ENCODE results near the gene RAB9B. TPM values are rescaled to one million over a fixed set of nuclear protein-coding genes. Genes with fewer than 3 reads are reported as not detected.

Gene RAB9B
- total and polyA plus RNA-seq, 2 experiments from 2014 or later: 2.2 to 3.6 TPM

- WGBS (ENCODE audit: low lambda C conversion rate, missing lambda C conversion rate): 70% methylated on average over 3 of the region's 3 CpGs
- H3K27ac ChIP-seq: no peak overlapping the region
- no peaks in the 10 kb centered on the region for H3K9me3 ChIP-seq (ENCODE audit: low read depth)
- no peaks in the 10 kb centered on the region for H3K79me2 ChIP-seq
- H3K27me3 ChIP-seq: no peaks in the 10 kb centered on the region
- DNase-seq (ENCODE audit: low spot score): no peak
- no peak for TF ChIP-seq CTCF (IDR thresholded peaks at IDR 0.05; ENCODE audit: poor library complexity)
- no peak for TF ChIP-seq EZH2phosphoT487 (IDR thresholded peaks at IDR 0.05; ENCODE audit: low read depth, severe bottlenecking, unreplicated experiment)
- TF ChIP-seq EZH2 (IDR thresholded peaks at IDR 0.05; ENCODE audit: borderline replicate concordance): no peak
- H2AFZ ChIP-seq: no peak overlapping the region
- no peaks in the 10 kb centered on the region for H3K36me3 ChIP-seq (replicated peaks; ENCODE audit: insufficient read depth, low read depth)
- H3K4me3 ChIP-seq: no peak overlapping the region
- H4K20me1 ChIP-seq (ENCODE audit: insufficient read depth, poor library complexity, severe bottlenecking): no peaks in the 10 kb centered on the region
- H3K4me2 ChIP-seq: no peak overlapping the region
- H3K4me1 ChIP-seq (ENCODE audit: insufficient read depth): no peaks in the 10 kb centered on the region
- no peaks in the 10 kb centered on the region for H3K9me2 ChIP-seq (replicated peaks; ENCODE audit: insufficient read depth)
These were observed 45.5 kb upstream of the RAB9B start for GRCh38 chrX:103877571-103877970.

- 52% methylated on average over 5 of the region's 5 CpGs for WGBS (ENCODE audit: low lambda C conversion rate, missing lambda C conversion rate)
- Histone ChIP-seq H3K9me3 (ENCODE audit: low read depth) (no peaks in the 10 kb centered on the region), H3K4me2 (peak overlapping the region; percentile 44), H3K9me2 (replicated peaks; ENCODE audit: insufficient read depth) (no peaks in the 10 kb centered on the region), H3K4me3 (no peak overlapping the region), H3K27me3 (no peaks in the 10 kb centered on the region), H2AFZ (no peak overlapping the region), H3K4me1 (ENCODE audit: insufficient read depth) (peaks cover 3% of the 10 kb centered on the region), H4K20me1 (ENCODE audit: insufficient read depth, poor library complexity, severe bottlenecking) (no peaks in the 10 kb centered on the region), H3K36me3 (replicated peaks; ENCODE audit: insufficient read depth, low read depth) (no peaks in the 10 kb centered on the region), H3K27ac (peak overlapping the region; percentile 14), H3K79me2 (no peaks in the 10 kb centered on the region)
- no peak for TF ChIP-seq EZH2phosphoT487 (IDR thresholded peaks at IDR 0.05; ENCODE audit: low read depth, severe bottlenecking, unreplicated experiment)
- TF ChIP-seq EZH2 (IDR thresholded peaks at IDR 0.05; ENCODE audit: borderline replicate concordance): no peak
- no peak for TF ChIP-seq CTCF (IDR thresholded peaks at IDR 0.05; ENCODE audit: poor library complexity)
- DNase-seq (ENCODE audit: low spot score): no peak
These were observed 33.0 kb upstream of the RAB9B start for GRCh38 chrX:103864886-103865534.

- WGBS (ENCODE audit: low lambda C conversion rate, missing lambda C conversion rate): 62% methylated on average over 3 of the region's 3 CpGs
- Histone ChIP-seq H4K20me1 (ENCODE audit: insufficient read depth, poor library complexity, severe bottlenecking) (no peaks in the 10 kb centered on the region), H3K79me2 (no peaks in the 10 kb centered on the region), H3K9me3 (ENCODE audit: low read depth) (no peaks in the 10 kb centered on the region), H3K4me3 (no peak overlapping the region), H2AFZ (no peak overlapping the region), H3K4me1 (ENCODE audit: insufficient read depth) (peaks cover 3% of the 10 kb centered on the region), H3K36me3 (replicated peaks; ENCODE audit: insufficient read depth, low read depth) (no peaks in the 10 kb centered on the region), H3K9me2 (replicated peaks; ENCODE audit: insufficient read depth) (no peaks in the 10 kb centered on the region), H3K4me2 (no peak overlapping the region), H3K27me3 (no peaks in the 10 kb centered on the region), H3K27ac (no peak overlapping the region)
- TF ChIP-seq EZH2phosphoT487 (IDR thresholded peaks at IDR 0.05; ENCODE audit: low read depth, severe bottlenecking, unreplicated experiment): no peak
- no peak for TF ChIP-seq CTCF (IDR thresholded peaks at IDR 0.05; ENCODE audit: poor library complexity)
- TF ChIP-seq EZH2 (IDR thresholded peaks at IDR 0.05; ENCODE audit: borderline replicate concordance): no peak
- DNase-seq (ENCODE audit: low spot score): no peak
These were observed 32.1 kb upstream of the RAB9B start for GRCh38 chrX:103864149-103864548.

Measured in hepatocyte (in vitro differentiated cells).